Prostate gland (tissue), 2 donors: ENCODE data around the gene MARS1. TPM values are rescaled to one million over a fixed set of nuclear protein-coding genes. Genes with fewer than 3 reads are reported as not detected.
"Not testable (repeated sequence)": the region's sequence is repeated elsewhere in the genome, so short reads cannot be mapped to it uniquely, and the experiment has no call there.

ENCODE experiments used
- DNase-seq: peaks from one replicate; pipeline ENCODE4 v3.0.0-alpha.2; 2019; ENCODE audit warnings: low spot score
- H3K27ac ChIP-seq, 2 donors: fragments of 200-600 bp; sonication (generic); 2 replicates each; pipeline ENCODE4 v1.5.1; 2017 to 2019
- H3K27me3 ChIP-seq: fragments of 200-600 bp; sonication (generic); replicated peaks from 2 replicates; pipeline ENCODE4 v1.5.1; 2019; ENCODE audit not compliant: insufficient read depth
- H3K36me3 ChIP-seq, 2 donors: fragments of 200-600 bp; sonication (generic); 1 replicate in 1 of 2; 2 replicates in 1 of 2; pipeline versions ENCODE4 v1.5.1 to v1.8.1; 2017 to 2019
- H3K4me1 ChIP-seq: fragments of 200-600 bp; sonication (generic); replicated peaks from 2 replicates; pipeline ENCODE4 v1.5.1; 2019
- H3K4me3 ChIP-seq, 2 donors: fragments of 200-600 bp; sonication (generic); 2 replicates each; pipeline ENCODE4 v1.5.1; 2017 to 2019
- H3K9me3 ChIP-seq: fragments of 200-600 bp; sonication (generic); 2 replicates; pipeline ENCODE4 v1.5.1; 2017
- CTCF ChIP-seq, 4 experiments: fragments of 200-600 bp in 2 of 4; fragments of 450-650 bp in 2 of 4; sonication (generic) in 2 of 4; IDR thresholded peaks; 1 replicate in 3 of 4; 2 replicates in 1 of 4; pipeline ENCODE4 v1.5.1; 2016 to 2019; ENCODE audit warnings: antibody characterized with exemption in 4 of 4, mild to moderate bottlenecking in 2 of 4, moderate library complexity in 2 of 4
- POLR2A ChIP-seq: fragments of 450-650 bp; IDR thresholded peaks from one replicate; pipeline ENCODE4 v1.6.1; 2016; ENCODE audit warnings: antibody characterized with exemption, mild to moderate bottlenecking
- POLR2AphosphoS5 ChIP-seq: sonication (generic); formaldehyde crosslinking; IDR thresholded peaks from one replicate; pipeline ENCODE4 v1.6.1; 2017; ENCODE audit warnings: antibody characterized with exemption
- WGBS: methylation state at CpG from one replicate; pipeline ENCODE4 v1.1.5; 2018; 5-methylcytosine and 5-hydroxymethylcytosine counted together
- intact Hi-C: fragments of 100-400 bp; cut with DNase I; formaldehyde crosslinking; loops from one replicate; pipeline ENCODE4 v1.14.2; 2022
- total RNA-seq, 2 donors: library from RNA; depleted of rRNA; stranded (reverse); fragments of >200 nt; gene quantifications; one replicate each; pipeline ENCODE4 v1.1.0, GENCODE V29; 2016

The MARS1 gene
- total RNA-seq, 2 donors from 2014 or later, result 67.2 to 90.0 TPM

DNA sequence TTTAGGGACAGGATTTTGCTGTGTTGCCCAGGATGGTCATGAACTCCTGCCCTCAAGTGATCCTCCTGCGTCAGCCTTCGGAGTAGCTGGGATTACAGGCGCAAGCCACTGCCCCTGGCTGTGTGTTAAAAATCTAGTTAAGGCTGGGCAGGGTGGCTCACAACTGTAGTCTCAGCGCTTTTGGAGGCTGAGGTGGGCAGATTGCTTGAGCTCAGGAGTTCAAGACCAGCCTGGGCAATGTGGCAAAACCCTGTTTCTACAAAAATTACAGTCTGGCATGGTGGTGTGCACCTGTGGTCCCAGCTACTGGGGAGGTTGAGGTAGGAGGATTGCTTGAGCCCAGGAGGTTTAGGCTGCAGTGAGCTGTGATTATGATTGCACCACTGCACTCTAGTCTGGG is 23.3 kb downstream of the MARS1 start:
- H3K36me3 ChIP-seq, result peaks cover 3% of the 10 kb centered on the region in 2 donors

GRCh38 chr12:57511588-57512325 is 23.9 kb downstream of the MARS1 start:
- H3K27me3 ChIP-seq, result no peaks in the 10 kb centered on the region
- WGBS, result 97% methylated on average over 7 of the region's 7 CpGs
- peaks cover 2% of the 10 kb centered on the region for H3K4me1 ChIP-seq
- peaks cover 3% of the 10 kb centered on the region in 2 donors for H3K36me3 ChIP-seq
- no peak overlapping the region for H3K27ac ChIP-seq
- no peak for DNase-seq
- TF ChIP-seq POLR2AphosphoS5 (no peak), POLR2A (no peak), CTCF (IDR thresholded peaks at IDR 0.05) (no peak)
- H3K9me3 ChIP-seq, result no peaks in the 10 kb centered on the region
- intact Hi-C loops, result no loop called here
- H3K4me3 ChIP-seq, result no peak overlapping the region

More for the DNA sequence above, 23.3 kb downstream of the MARS1 start:
- intact Hi-C loops, result no loop called here
- no peak overlapping the region for H3K27ac ChIP-seq
- WGBS, result 95% methylated on average over 4 of the region's 4 CpGs
- peaks cover 2% of the 10 kb centered on the region for H3K4me1 ChIP-seq
- H3K4me3 ChIP-seq, result no peak overlapping the region
- no peak for TF ChIP-seq CTCF (IDR thresholded peaks at IDR 0.05)
- no peak for TF ChIP-seq POLR2AphosphoS5
- no peak for TF ChIP-seq POLR2A
- H3K9me3 ChIP-seq, result no peaks in the 10 kb centered on the region
- DNase-seq, result no peak
- H3K27me3 ChIP-seq, result no peaks in the 10 kb centered on the region

DNA sequence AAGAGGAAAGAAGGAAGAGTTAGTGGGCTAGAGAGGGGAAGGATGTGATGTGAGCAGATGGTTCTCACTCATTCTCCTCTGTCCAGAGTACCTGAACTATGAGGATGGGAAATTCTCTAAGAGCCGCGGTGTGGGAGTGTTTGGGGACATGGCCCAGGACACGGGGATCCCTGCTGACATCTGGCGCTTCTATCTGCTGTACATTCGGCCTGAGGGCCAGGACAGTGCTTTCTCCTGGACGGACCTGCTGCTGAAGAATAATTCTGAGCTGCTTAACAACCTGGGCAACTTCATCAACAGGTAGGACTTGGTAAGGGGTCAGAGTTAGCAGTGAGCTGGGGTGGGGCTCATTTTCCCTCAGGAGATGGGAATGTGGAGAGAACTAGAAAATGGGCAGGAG is 24.8 kb downstream of the MARS1 start:
- no peak overlapping the region for H3K4me3 ChIP-seq
- TF ChIP-seq POLR2AphosphoS5 (no peak), CTCF (IDR thresholded peaks at IDR 0.05) (no peak), POLR2A (no peak)
- no peaks in the 10 kb centered on the region for H3K27me3 ChIP-seq
- peaks cover 5% of the 10 kb centered on the region for H3K4me1 ChIP-seq
- no peaks in the 10 kb centered on the region for H3K9me3 ChIP-seq
- DNase-seq, result no peak
- WGBS, result 91% methylated on average over 6 of the region's 6 CpGs
- intact Hi-C loops, result no loop called here
- H3K27ac ChIP-seq, result no peak overlapping the region
- peaks cover 3% of the 10 kb centered on the region in 2 donors for H3K36me3 ChIP-seq

DNA sequence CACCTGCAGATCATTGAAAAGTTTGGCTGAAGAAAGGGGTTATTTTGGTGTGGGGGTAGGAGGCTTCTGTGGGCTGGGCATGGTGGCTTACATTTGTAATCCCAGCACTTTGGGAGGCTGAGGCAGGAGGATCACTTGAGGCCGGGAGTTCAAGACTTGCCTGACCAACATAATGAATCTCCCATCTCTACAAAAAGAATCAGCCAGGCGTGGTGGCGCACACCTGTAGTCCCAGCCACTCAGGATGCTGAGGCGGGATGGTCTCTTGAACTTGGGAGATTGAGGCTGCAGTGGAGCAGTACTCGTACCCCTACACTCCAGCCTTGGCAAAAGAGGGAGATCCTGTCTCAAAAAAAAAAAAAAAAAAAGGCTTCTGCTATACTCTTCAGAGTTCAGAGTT is 25.4 kb downstream of the MARS1 start:
- Histone ChIP-seq H3K9me3 (no peaks in the 10 kb centered on the region), H3K27me3 (no peaks in the 10 kb centered on the region), H3K4me3 (no peak overlapping the region), H3K4me1 (peaks cover 5% of the 10 kb centered on the region), H3K36me3 (peaks cover 3% of the 10 kb centered on the region in 2 donors), H3K27ac (no peak overlapping the region)
- no peak for DNase-seq
- intact Hi-C loops, result no loop called here
- no peak for TF ChIP-seq POLR2AphosphoS5
- no peak for TF ChIP-seq POLR2A
- TF ChIP-seq CTCF (IDR thresholded peaks at IDR 0.05), result no peak
- 100% methylated on average over 5 of the region's 5 CpGs for WGBS

- H3K36me3 ChIP-seq, H3K4me1 ChIP-seq, H3K27me3 ChIP-seq, H3K27ac ChIP-seq, H3K9me3 ChIP-seq, DNase-seq, H3K4me3 ChIP-seq, intact Hi-C loops: not testable (repeated sequence)
- over 99% methylated on average over 6 of the region's 6 CpGs for WGBS
Observed at GRCh38 chr12:57513677-57514076, 25.8 kb downstream of the MARS1 start.

- H3K4me1 ChIP-seq, H3K27me3 ChIP-seq, H3K9me3 ChIP-seq, intact Hi-C loops, H3K36me3 ChIP-seq, DNase-seq, H3K4me3 ChIP-seq: not testable (repeated sequence)
- WGBS, result 89% methylated on average over 9 of the region's 9 CpGs
- H3K27ac ChIP-seq, result peak overlapping the region in 1 of 2 donors; percentile 99
Observed at GRCh38 chr12:57514246-57514645, 26.4 kb downstream of the MARS1 start.
